Measurements from ENCODE around the gene ARHGEF38.

GRCh38 chr4:105551965-105552746 lies at the start of gene ARHGEF38:
- TF ChIP-seq CTCF (tag by site-specific recombination; IDR thresholded peaks at IDR 0.05): no peak
- no peak for TF ChIP-seq ZNF169 (tag by site-specific recombination; IDR thresholded peaks at IDR 0.05)
- no peak for TF ChIP-seq ZNF302 (tag by site-specific recombination; IDR thresholded peaks at IDR 0.05; ENCODE audit: low read depth)
- TF ChIP-seq ZNF362 (tag by site-specific recombination; IDR thresholded peaks at IDR 0.05): no peak
- no peak for TF ChIP-seq ZBTB1 (tag by site-specific recombination; IDR thresholded peaks at IDR 0.05)
- TF ChIP-seq ZBTB10 (tag by site-specific recombination; IDR thresholded peaks at IDR 0.05): no peak
- TF ChIP-seq ZNF221 (tag by site-specific recombination; IDR thresholded peaks at IDR 0.05; ENCODE audit: borderline replicate concordance): no peak
- TF ChIP-seq ZSCAN5A (tag by site-specific recombination; IDR thresholded peaks at IDR 0.05): no peak
- TF ChIP-seq ZNF488 (tag by site-specific recombination; IDR thresholded peaks at IDR 0.05): no peak
- TF ChIP-seq MYNN (tag by site-specific recombination; IDR thresholded peaks at IDR 0.05; ENCODE audit: borderline replicate concordance): no peak
- no peak for TF ChIP-seq BCL11A (tag by site-specific recombination; IDR thresholded peaks at IDR 0.05; ENCODE audit: low read depth)

Measured in HEK293 (cell line).